Activated T-cell treated with anti-CD3 and anti-CD28 coated beads, Interleukin-2, amount 50 U/mL, for 1 hour (primary cell): Measurements from ENCODE around the gene MANSC4.
A peak's percentile ranks its signal among the peaks of the same experiment; 100 is the strongest.
"Not testable (repeated sequence)": the region's sequence is repeated elsewhere in the genome, so short reads cannot be mapped to it uniquely, and the experiment has no call there.

Experiments
- DNase-seq: peaks from one replicate; pipeline ENCODE4 v3.0.0-alpha.2; 2020

The MANSC4 gene

GRCh38 chr12:27747111-27747820 lies 32.8 kb downstream of the MANSC4 start:
- no peak for DNase-seq

GRCh38 chr12:27745734-27746133 lies 34.3 kb downstream of the MANSC4 start:
- not testable (repeated sequence) for DNase-seq

GRCh38 chr12:27743601-27744000 lies 36.4 kb downstream of the MANSC4 start:
- no peak for DNase-seq

GRCh38 chr12:27734321-27734720 lies 45.7 kb downstream of the MANSC4 start:
- DNase-seq = not testable (repeated sequence)

- no peak for DNase-seq
These were observed 46.2 kb downstream of the MANSC4 start for GRCh38 chr12:27733791-27734190.

- DNase-seq = peak; percentile 39
These were observed 46.9 kb downstream of the MANSC4 start for GRCh38 chr12:27733052-27733656.

- DNase-seq = no peak
These were observed 47.8 kb downstream of the MANSC4 start for GRCh38 chr12:27732281-27732680.

GRCh38 chr12:27730097-27730588 lies 49.9 kb downstream of the MANSC4 start:
- DNase-seq = no peak

GRCh38 chr12:27723212-27723611 lies 56.8 kb downstream of the MANSC4 start:
- DNase-seq = no peak
